Measurements from ENCODE around the gene EIF2D. TPM values are rescaled to one million over a fixed set of nuclear protein-coding genes. Genes with fewer than 3 reads are reported as not detected.
A peak's percentile ranks its signal among the peaks of the same experiment; 100 is the strongest.

Gene EIF2D
- total and polyA plus RNA-seq, 9 of the 15 experiments (the other 6 are each of a cell fraction or from before 2014, with no cell fraction given): 81.1 to 138 (median 93.9) TPM

DNA sequence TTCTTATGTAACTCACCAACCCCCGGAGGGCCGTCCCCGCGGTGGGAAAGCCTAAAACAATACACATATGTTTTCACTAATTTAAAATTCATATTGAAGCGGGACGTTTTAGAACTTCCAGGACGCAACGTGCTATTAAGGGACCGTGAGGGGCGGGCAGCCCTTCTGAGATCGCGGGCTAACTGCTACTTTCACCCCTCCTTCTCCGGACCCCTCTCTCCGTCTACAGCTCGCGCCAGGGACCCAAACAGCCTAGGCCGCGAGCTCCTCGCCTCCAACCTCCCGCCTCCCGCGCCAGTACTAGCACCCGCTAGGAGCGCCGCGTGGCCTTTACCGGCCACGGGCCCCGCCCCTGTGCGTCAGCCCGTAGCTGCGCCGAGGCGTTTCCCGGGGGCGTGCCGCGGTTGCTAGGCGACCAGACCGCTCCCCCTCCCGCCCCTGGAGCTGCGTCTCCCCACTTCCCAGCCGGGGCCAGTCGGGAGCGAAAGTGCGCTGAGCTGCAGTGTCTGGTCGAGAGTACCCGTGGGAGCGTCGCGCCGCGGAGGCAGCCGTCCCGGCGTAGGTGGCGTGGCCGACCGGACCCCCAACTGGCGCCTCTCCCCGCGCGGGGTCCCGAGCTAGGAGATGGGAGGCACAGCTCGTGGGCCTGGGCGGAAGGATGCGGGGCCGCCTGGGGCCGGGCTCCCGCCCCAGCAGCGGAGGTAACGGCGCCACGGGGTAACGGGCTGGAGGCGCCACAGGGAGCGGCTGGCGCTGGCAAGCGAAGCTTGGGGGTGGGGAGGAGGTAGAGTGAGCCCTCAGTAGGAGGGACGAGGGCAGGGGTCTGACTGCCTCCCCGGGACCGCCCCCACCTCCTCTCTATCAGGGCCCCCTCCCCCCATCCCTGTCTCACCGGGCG is 23.1 kb upstream of the EIF2D start, which contains the start of gene DYRK3 (continued):
- TF ChIP-seq, protein P1, sequence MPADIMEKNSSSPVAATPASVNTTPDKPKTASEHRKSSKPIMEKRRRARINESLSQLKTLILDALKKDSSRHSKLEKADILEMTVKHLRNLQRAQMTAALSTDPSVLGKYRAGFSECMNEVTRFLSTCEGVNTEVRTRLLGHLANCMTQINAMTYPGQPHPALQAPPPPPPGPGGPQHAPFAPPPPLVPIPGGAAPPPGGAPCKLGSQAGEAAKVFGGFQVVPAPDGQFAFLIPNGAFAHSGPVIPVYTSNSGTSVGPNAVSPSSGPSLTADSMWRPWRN (IDR thresholded peaks at IDR 0.05; ENCODE audit: low read depth): no peak
- TF ChIP-seq RUNX1 (IDR thresholded peaks at IDR 0.05; ENCODE audit: low read depth) (no peak), ASH1L (IDR thresholded peaks at IDR 0.05; ENCODE audit: borderline replicate concordance, low read depth, partially characterized antibody) (no peak), KDM4B (IDR thresholded peaks at IDR 0.05; ENCODE audit: borderline replicate concordance in 2 of 2, low read depth in 1 of 2) (peak in 1 of 2 experiments; percentile 79; a peak in 2 of 4 replicates), JUN (IDR thresholded peaks at IDR 0.05; ENCODE audit: borderline replicate concordance, low read depth, low read length) (peak; percentile 84; the same call in 1 of the 2 replicates), JUN (CRISPR knock-in tag; IDR thresholded peaks at IDR 0.05; ENCODE audit: borderline replicate concordance) (peak; percentile 74; the same call in 1 of the 2 replicates), ZNF707 (CRISPR knock-in tag; conservative IDR thresholded peaks at IDR 0.05) (no peak), ZBTB7A (IDR thresholded peaks at IDR 0.05; ENCODE audit: borderline replicate concordance, control insufficient read depth, low read depth, low read length) (peak; percentile 80; the same call in 1 of the 2 replicates), ZNF766 (CRISPR knock-in tag; conservative IDR thresholded peaks at IDR 0.05) (no peak; the same call in 1 of the 2 replicates), KLF13 (tag; IDR thresholded peaks at IDR 0.05; ENCODE audit: borderline replicate concordance, low read depth) (peak; percentile 89; the same call in 1 of the 2 replicates), RBM25 (IDR thresholded peaks at IDR 0.05; ENCODE audit: low read depth, low read length, severe bottlenecking) (peak; percentile 26), FOXA1 (IDR thresholded peaks at IDR 0.05; ENCODE audit: borderline replicate concordance) (no peak)
- TF ChIP-seq, protein P2, sequence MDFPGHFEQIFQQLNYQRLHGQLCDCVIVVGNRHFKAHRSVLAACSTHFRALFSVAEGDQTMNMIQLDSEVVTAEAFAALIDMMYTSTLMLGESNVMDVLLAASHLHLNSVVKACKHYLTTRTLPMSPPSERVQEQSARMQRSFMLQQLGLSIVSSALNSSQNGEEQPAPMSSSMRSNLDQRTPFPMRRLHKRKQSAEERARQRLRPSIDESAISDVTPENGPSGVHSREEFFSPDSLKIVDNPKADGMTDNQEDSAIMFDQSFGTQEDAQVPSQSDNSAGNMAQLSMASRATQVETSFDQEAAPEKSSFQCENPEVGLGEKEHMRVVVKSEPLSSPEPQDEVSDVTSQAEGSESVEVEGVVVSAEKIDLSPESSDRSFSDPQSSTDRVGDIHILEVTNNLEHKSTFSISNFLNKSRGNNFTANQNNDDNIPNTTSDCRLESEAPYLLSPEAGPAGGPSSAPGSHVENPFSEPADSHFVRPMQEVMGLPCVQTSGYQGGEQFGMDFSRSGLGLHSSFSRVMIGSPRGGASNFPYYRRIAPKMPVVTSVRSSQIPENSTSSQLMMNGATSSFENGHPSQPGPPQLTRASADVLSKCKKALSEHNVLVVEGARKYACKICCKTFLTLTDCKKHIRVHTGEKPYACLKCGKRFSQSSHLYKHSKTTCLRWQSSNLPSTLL (IDR thresholded peaks at IDR 0.05): no peak
- TF ChIP-seq, protein P3, sequence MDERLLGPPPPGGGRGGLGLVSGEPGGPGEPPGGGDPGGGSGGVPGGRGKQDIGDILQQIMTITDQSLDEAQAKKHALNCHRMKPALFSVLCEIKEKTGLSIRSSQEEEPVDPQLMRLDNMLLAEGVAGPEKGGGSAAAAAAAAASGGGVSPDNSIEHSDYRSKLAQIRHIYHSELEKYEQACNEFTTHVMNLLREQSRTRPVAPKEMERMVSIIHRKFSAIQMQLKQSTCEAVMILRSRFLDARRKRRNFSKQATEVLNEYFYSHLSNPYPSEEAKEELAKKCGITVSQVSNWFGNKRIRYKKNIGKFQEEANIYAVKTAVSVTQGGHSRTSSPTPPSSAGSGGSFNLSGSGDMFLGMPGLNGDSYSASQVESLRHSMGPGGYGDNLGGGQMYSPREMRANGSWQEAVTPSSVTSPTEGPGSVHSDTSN (CRISPR knock-in tag; IDR thresholded peaks at IDR 0.05; ENCODE audit: low read depth): no peak
- TF ChIP-seq, protein P3 (tag; conservative IDR thresholded peaks at IDR 0.05; ENCODE audit: low read depth): no peak
- TF ChIP-seq, protein P4, sequence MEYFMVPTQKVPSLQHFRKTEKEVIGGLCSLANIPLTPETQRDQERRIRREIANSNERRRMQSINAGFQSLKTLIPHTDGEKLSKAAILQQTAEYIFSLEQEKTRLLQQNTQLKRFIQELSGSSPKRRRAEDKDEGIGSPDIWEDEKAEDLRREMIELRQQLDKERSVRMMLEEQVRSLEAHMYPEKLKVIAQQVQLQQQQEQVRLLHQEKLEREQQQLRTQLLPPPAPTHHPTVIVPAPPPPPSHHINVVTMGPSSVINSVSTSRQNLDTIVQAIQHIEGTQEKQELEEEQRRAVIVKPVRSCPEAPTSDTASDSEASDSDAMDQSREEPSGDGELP (CRISPR knock-in tag; IDR thresholded peaks at IDR 0.05; ENCODE audit: borderline replicate concordance): peak; percentile 94
- TF ChIP-seq, protein P5, sequence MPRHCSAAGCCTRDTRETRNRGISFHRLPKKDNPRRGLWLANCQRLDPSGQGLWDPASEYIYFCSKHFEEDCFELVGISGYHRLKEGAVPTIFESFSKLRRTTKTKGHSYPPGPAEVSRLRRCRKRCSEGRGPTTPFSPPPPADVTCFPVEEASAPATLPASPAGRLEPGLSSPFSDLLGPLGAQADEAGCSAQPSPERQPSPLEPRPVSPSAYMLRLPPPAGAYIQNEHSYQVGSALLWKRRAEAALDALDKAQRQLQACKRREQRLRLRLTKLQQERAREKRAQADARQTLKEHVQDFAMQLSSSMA (CRISPR knock-in tag; IDR thresholded peaks at IDR 0.05): no peak
